ENCODE measurements around the gene PRKD2. TPM values are rescaled to one million over a fixed set of nuclear protein-coding genes. Genes with fewer than 3 reads are reported as not detected.

The PRKD2 gene
- polyA plus RNA-seq, 1 donor from 2014 or later: 8.0 TPM

- Histone ChIP-seq H4K20me1 (ENCODE audit: insufficient read depth) (no peaks in the 10 kb centered on the region), H3K79me2 (replicated peaks; ENCODE audit: insufficient read depth, low read length) (no peaks in the 10 kb centered on the region), H3K4me3 (ENCODE audit: low read length) (no peak overlapping the region), H3K27me3 (ENCODE audit: insufficient read depth, low read depth, low read length) (no peaks in the 10 kb centered on the region), H3K36me3 (ENCODE audit: insufficient read depth, low read length) (peaks cover 4% of the 10 kb centered on the region), H3K4me2 (ENCODE audit: low read length) (no peak overlapping the region), H2AFZ (ENCODE audit: low read depth, low read length) (no peak overlapping the region), H3F3A (ENCODE audit: insufficient read depth, low read length, poor library complexity, severe bottlenecking) (no peaks in the 10 kb centered on the region), H3K9ac (ENCODE audit: low read length) (no peak overlapping the region), H3K9me2 (ENCODE audit: insufficient read depth, low read length) (no peaks in the 10 kb centered on the region), H3K27ac (ENCODE audit: low read length) (no peak overlapping the region), H3K9me3 (ENCODE audit: low read length) (no peaks in the 10 kb centered on the region)
- TF ChIP-seq CTCF (IDR thresholded peaks at IDR 0.05; ENCODE audit: poor library complexity, severe bottlenecking) (no peak), SMC3 (conservative IDR thresholded peaks at IDR 0.05; ENCODE audit: poor library complexity) (no peak), MXI1 (conservative IDR thresholded peaks at IDR 0.05; ENCODE audit: poor library complexity, severe bottlenecking) (no peak), POLR2AphosphoS5 (IDR thresholded peaks at IDR 0.05) (no peak), EP300 (conservative IDR thresholded peaks at IDR 0.05; ENCODE audit: poor library complexity, severe bottlenecking) (no peak), TAF1 (IDR thresholded peaks at IDR 0.05; ENCODE audit: low read depth) (no peak), EZH2 (IDR thresholded peaks at IDR 0.05; ENCODE audit: borderline replicate concordance, insufficient read depth, low read length, poor library complexity, severe bottlenecking) (no peak), RAD21 (conservative IDR thresholded peaks at IDR 0.05) (no peak)
These were observed 18.3 kb downstream of the PRKD2 start for GRCh38 chr19:46698395-46699321.

- Histone ChIP-seq H3K79me2 (replicated peaks; ENCODE audit: insufficient read depth, low read length) (no peaks in the 10 kb centered on the region), H3F3A (ENCODE audit: insufficient read depth, low read length, poor library complexity, severe bottlenecking) (no peaks in the 10 kb centered on the region), H3K27ac (ENCODE audit: low read length) (no peak overlapping the region), H3K9me3 (ENCODE audit: low read length) (no peaks in the 10 kb centered on the region), H4K20me1 (ENCODE audit: insufficient read depth) (no peaks in the 10 kb centered on the region), H3K27me3 (ENCODE audit: insufficient read depth, low read depth, low read length) (no peaks in the 10 kb centered on the region), H3K36me3 (ENCODE audit: insufficient read depth, low read length) (peaks cover 4% of the 10 kb centered on the region), H3K9me2 (ENCODE audit: insufficient read depth, low read length) (no peaks in the 10 kb centered on the region), H3K4me3 (ENCODE audit: low read length) (no peak overlapping the region), H3K9ac (ENCODE audit: low read length) (no peak overlapping the region), H3K4me2 (ENCODE audit: low read length) (no peak overlapping the region), H2AFZ (ENCODE audit: low read depth, low read length) (no peak overlapping the region)
- TF ChIP-seq TAF1 (IDR thresholded peaks at IDR 0.05; ENCODE audit: low read depth): no peak
- TF ChIP-seq SMC3 (conservative IDR thresholded peaks at IDR 0.05; ENCODE audit: poor library complexity): no peak
- TF ChIP-seq MXI1 (conservative IDR thresholded peaks at IDR 0.05; ENCODE audit: poor library complexity, severe bottlenecking): no peak
- no peak for TF ChIP-seq CTCF (IDR thresholded peaks at IDR 0.05; ENCODE audit: poor library complexity, severe bottlenecking)
- no peak for TF ChIP-seq POLR2AphosphoS5 (IDR thresholded peaks at IDR 0.05)
- no peak for TF ChIP-seq REST (IDR thresholded peaks at IDR 0.05; ENCODE audit: borderline replicate concordance)
- TF ChIP-seq RAD21 (conservative IDR thresholded peaks at IDR 0.05): no peak
- TF ChIP-seq EP300 (conservative IDR thresholded peaks at IDR 0.05; ENCODE audit: poor library complexity, severe bottlenecking): no peak
These were observed 19.5 kb downstream of the PRKD2 start for GRCh38 chr19:46697204-46697960.
